DND-41 (cell line): Measurements from ENCODE around the gene CHD6.

Source experiments
- ATAC-seq: fragments of 200-7000 bp; cut with Tn5 transposase; 3 replicates; pipeline ENCODE4 v1.9.1; 2021; ENCODE audit warnings: low read depth; ENCODE audit not compliant: insufficient read depth
- DNase-seq: peaks from one replicate; pipeline ENCODE4 v3.0.0-alpha.2; 2020
- H2AFZ ChIP-seq: 2 replicates; pipeline ENCODE4 v1.6.0; 2012; ENCODE audit warnings: low read depth, low read length
- H3K27ac ChIP-seq: 2 replicates; pipeline ENCODE4 v1.5.1; 2012; ENCODE audit warnings: low read length, inconsistent platforms
- H3K27me3 ChIP-seq: fragments of 200-600 bp; sonication (generic); 2 replicates; pipeline ENCODE4 v1.6.0; 2012; ENCODE audit warnings: low read length, mild to moderate bottlenecking, inconsistent platforms; ENCODE audit not compliant: insufficient read depth, poor library complexity
- H3K36me3 ChIP-seq: 2 replicates; pipeline ENCODE4 v1.5.1; 2012; ENCODE audit warnings: low read length, inconsistent platforms; ENCODE audit not compliant: insufficient read depth
- H3K4me1 ChIP-seq: 2 replicates; pipeline ENCODE4 v1.5.1; 2012; ENCODE audit warnings: mild to moderate bottlenecking, low read length; ENCODE audit not compliant: insufficient read depth
- H3K4me2 ChIP-seq: 2 replicates; pipeline ENCODE4 v1.6.0; 2012; ENCODE audit warnings: mild to moderate bottlenecking, moderate library complexity, low read length, inconsistent platforms; ENCODE audit not compliant: insufficient read depth
- H3K4me3 ChIP-seq, 2 experiments: fragments of 200-600 bp in 1 of 2; shearing (Covaris generic) in 1 of 2; 2 replicates each; pipeline ENCODE4 v1.5.1; 2012 to 2016; ENCODE audit warnings: inconsistent platforms in 2 of 2, low read length in 2 of 2, mild to moderate bottlenecking in 2 of 2, low read depth in 1 of 2, moderate library complexity in 1 of 2
- H3K79me2 ChIP-seq: 2 replicates; pipeline ENCODE4 v1.6.0; 2012; ENCODE audit warnings: low read length, inconsistent platforms; ENCODE audit not compliant: insufficient read depth
- H3K9ac ChIP-seq: 2 replicates; pipeline ENCODE4 v1.6.0; 2012; ENCODE audit warnings: low read depth, mild to moderate bottlenecking, inconsistent platforms, low read length, moderate library complexity
- H3K9me3 ChIP-seq: 2 replicates; pipeline ENCODE4 v1.5.1; 2012; ENCODE audit warnings: low read length, moderate library complexity, mild to moderate bottlenecking, inconsistent platforms; ENCODE audit not compliant: insufficient read depth, severe bottlenecking
- H4K20me1 ChIP-seq: 2 replicates; pipeline ENCODE4 v1.6.0; 2012; ENCODE audit warnings: low read length; ENCODE audit not compliant: insufficient read depth
- EZH2 ChIP-seq: IDR thresholded peaks from 3 replicates; pipeline ENCODE4 v1.6.1; 2012; ENCODE audit warnings: borderline replicate concordance, low read depth, mild to moderate bottlenecking, moderate library complexity, low read length, inconsistent platforms; ENCODE audit not compliant: severe bottlenecking
- TF ChIP-seq, protein P1 (sequence below): IDR thresholded peaks from 2 replicates; pipeline ENCODE4 v1.5.1; 2012; ENCODE audit warnings: borderline replicate concordance, low read length, moderate library complexity, mild to moderate bottlenecking; ENCODE audit not compliant: poor library complexity, severe bottlenecking; ENCODE audit errors: extremely low read depth

Gene CHD6

DNA sequence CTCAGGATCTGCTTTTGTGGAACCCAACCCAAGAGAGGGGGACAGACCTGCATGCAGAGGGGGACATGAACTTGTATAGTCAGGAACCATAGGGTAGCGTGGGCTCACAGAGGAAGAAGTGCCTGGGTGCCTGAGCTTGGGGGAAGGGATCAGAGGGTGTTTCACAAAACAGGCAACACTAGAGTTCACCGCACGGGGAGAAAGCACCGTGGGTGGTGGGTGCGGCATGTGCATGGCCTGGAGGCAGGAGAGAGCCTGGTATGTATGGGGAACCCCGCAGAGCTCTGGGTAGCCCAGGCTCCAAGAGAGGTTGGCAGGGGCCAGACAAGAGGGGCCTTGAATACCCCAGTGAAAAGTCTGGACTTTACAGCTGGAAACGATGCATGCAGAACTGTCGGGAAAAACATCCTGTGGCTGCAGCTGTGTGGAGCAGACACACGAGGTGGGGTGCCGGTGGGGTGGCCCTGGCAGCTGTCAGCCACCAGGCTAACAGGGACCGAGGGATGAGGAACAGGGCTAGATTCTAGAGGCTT lies 244.9 kb downstream of the CHD6 start:
- no peaks in the 10 kb centered on the region for H4K20me1 ChIP-seq
- no peak for DNase-seq
- TF ChIP-seq EZH2 = no peak
- TF ChIP-seq, protein P1, sequence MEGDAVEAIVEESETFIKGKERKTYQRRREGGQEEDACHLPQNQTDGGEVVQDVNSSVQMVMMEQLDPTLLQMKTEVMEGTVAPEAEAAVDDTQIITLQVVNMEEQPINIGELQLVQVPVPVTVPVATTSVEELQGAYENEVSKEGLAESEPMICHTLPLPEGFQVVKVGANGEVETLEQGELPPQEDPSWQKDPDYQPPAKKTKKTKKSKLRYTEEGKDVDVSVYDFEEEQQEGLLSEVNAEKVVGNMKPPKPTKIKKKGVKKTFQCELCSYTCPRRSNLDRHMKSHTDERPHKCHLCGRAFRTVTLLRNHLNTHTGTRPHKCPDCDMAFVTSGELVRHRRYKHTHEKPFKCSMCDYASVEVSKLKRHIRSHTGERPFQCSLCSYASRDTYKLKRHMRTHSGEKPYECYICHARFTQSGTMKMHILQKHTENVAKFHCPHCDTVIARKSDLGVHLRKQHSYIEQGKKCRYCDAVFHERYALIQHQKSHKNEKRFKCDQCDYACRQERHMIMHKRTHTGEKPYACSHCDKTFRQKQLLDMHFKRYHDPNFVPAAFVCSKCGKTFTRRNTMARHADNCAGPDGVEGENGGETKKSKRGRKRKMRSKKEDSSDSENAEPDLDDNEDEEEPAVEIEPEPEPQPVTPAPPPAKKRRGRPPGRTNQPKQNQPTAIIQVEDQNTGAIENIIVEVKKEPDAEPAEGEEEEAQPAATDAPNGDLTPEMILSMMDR = no peak
- H3K79me2 ChIP-seq = no peaks in the 10 kb centered on the region
- H3K4me2 ChIP-seq = no peak overlapping the region
- no peaks in the 10 kb centered on the region for H3K4me1 ChIP-seq
- no peak overlapping the region for H3K27ac ChIP-seq
- no peaks in the 10 kb centered on the region for H3K9me3 ChIP-seq
- no peak overlapping the region for H2AFZ ChIP-seq
- H3K9ac ChIP-seq = no peak overlapping the region
- no peak overlapping the region for H3K4me3 ChIP-seq
- H3K27me3 ChIP-seq = peaks cover 12% of the 10 kb centered on the region
- no peak for ATAC-seq
- H3K36me3 ChIP-seq = no peaks in the 10 kb centered on the region

DNA sequence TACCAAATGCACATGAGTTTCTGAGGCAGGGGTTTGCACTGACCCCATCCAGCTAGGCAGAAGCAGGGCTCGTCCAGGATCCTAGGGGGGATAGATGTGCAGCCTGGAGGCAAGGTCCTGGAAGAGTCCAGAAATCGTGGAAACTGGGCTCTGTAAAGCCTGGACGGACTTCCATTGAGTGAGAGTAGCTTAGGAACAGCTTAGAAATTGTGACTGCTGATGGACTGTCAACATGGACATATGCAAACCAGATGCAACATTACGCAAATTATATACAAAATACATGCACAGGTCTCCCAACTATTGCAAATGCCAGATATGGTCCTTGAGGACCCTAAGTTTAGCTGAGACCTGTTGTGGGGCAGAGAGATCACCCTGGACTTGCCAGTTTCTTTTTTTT lies 246.8 kb downstream of the CHD6 start:
- Histone ChIP-seq H3K4me1 (no peaks in the 10 kb centered on the region), H2AFZ (no peak overlapping the region), H3K36me3 (no peaks in the 10 kb centered on the region), H3K27me3 (peaks cover 5% of the 10 kb centered on the region), H3K27ac (no peak overlapping the region), H3K4me3 (no peak overlapping the region), H3K4me2 (no peak overlapping the region), H3K79me2 (no peaks in the 10 kb centered on the region), H3K9ac (no peak overlapping the region), H3K9me3 (no peaks in the 10 kb centered on the region), H4K20me1 (no peaks in the 10 kb centered on the region)
- no peak for ATAC-seq
- TF ChIP-seq EZH2 = no peak
- TF ChIP-seq, protein P1 = no peak
- no peak for DNase-seq

DNA sequence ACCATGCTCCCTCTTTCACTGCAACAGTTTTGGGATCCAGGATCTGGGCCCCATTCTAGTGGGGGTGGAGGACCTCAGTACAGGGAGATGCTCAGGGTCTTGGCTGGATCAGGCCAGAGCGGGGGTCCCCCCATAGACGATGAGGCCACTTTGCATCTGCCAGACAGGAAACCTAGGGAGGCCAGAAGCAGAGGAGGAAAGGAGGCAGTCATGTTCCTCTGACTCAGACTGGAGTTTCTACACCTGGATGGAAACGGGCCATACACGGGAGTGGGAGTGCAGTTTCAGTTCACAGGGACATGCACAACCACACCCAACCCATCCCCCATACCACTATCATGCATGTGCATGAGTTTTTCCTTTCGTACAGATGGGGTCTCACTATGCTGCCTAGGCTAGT lies 248.0 kb downstream of the CHD6 start:
- no peaks in the 10 kb centered on the region for H3K4me1 ChIP-seq
- TF ChIP-seq, protein P1 = no peak
- TF ChIP-seq EZH2 = no peak
- H3K27me3 ChIP-seq = no peaks in the 10 kb centered on the region
- no peak overlapping the region for H3K4me2 ChIP-seq
- no peak overlapping the region for H2AFZ ChIP-seq
- H3K4me3 ChIP-seq = no peak overlapping the region
- H3K79me2 ChIP-seq = no peaks in the 10 kb centered on the region
- H3K9me3 ChIP-seq = no peaks in the 10 kb centered on the region
- ATAC-seq = no peak
- no peaks in the 10 kb centered on the region for H4K20me1 ChIP-seq
- H3K9ac ChIP-seq = no peak overlapping the region
- H3K36me3 ChIP-seq = no peaks in the 10 kb centered on the region
- no peak overlapping the region for H3K27ac ChIP-seq
- DNase-seq = no peak

DNA sequence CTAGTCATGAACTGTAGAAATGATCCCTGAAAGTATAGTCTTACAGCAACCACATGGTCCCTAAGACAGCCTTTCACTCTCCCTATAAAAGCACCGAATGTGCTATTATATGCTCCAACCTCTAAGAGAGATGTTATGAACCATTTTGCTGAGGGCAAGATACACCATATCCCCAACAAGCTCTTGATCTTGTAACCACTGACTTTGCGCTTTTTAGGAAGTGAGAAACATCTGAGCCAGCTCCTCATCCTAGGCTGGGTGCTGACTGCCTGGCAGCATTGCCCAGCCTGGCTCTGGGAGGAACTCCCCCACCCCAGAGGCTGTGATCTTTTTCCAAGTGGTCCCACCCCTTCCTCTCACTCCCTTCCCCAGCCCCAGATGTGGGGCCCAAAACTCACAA lies 248.5 kb downstream of the CHD6 start:
- Histone ChIP-seq H3K27ac (no peak overlapping the region), H3K4me1 (no peaks in the 10 kb centered on the region), H2AFZ (no peak overlapping the region), H3K4me3 (no peak overlapping the region), H3K4me2 (no peak overlapping the region), H3K36me3 (no peaks in the 10 kb centered on the region), H3K27me3 (no peaks in the 10 kb centered on the region), H3K9me3 (no peaks in the 10 kb centered on the region), H3K9ac (no peak overlapping the region), H4K20me1 (no peaks in the 10 kb centered on the region), H3K79me2 (no peaks in the 10 kb centered on the region)
- ATAC-seq (no peak), DNase-seq (no peak)
- TF ChIP-seq EZH2 = no peak
- TF ChIP-seq, protein P1 = no peak
